Gastroesophageal sphincter (tissue), 3 donors: ENCODE measurements around the gene PTPN20.
"Not testable (repeated sequence)": the region's sequence is repeated elsewhere in the genome, so short reads cannot be mapped to it uniquely, and the experiment has no call there.

Source experiments
- EP300 ChIP-seq: sonication (generic); formaldehyde crosslinking; IDR thresholded peaks from one replicate; pipeline ENCODE4 v1.6.1; 2017; ENCODE audit warnings: antibody characterized with exemption, mild to moderate bottlenecking
- POLR2A ChIP-seq, 2 donors: fragments of 450-650 bp; IDR thresholded peaks; one replicate each; pipeline ENCODE4 v1.6.1; 2017; ENCODE audit warnings: antibody characterized with exemption in 2 of 2, mild to moderate bottlenecking in 2 of 2, moderate library complexity in 1 of 2
- POLR2AphosphoS5 ChIP-seq: sonication (generic); formaldehyde crosslinking; IDR thresholded peaks from one replicate; pipeline ENCODE4 v1.6.1; 2017; ENCODE audit warnings: antibody characterized with exemption
- TF ChIP-seq, protein P1 (sequence below), 4 experiments: fragments of 200-600 bp in 2 of 4; fragments of 450-650 bp in 2 of 4; sonication (generic) in 1 of 4; IDR thresholded peaks; one replicate each; pipeline ENCODE4 v1.5.1; 2017 to 2019; ENCODE audit warnings: antibody characterized with exemption in 4 of 4, mild to moderate bottlenecking in 2 of 4, moderate library complexity in 2 of 4

GRCh38 chr10:46907185-46908117 is 3.8 kb upstream of the PTPN20 start:
- TF ChIP-seq, protein P1, sequence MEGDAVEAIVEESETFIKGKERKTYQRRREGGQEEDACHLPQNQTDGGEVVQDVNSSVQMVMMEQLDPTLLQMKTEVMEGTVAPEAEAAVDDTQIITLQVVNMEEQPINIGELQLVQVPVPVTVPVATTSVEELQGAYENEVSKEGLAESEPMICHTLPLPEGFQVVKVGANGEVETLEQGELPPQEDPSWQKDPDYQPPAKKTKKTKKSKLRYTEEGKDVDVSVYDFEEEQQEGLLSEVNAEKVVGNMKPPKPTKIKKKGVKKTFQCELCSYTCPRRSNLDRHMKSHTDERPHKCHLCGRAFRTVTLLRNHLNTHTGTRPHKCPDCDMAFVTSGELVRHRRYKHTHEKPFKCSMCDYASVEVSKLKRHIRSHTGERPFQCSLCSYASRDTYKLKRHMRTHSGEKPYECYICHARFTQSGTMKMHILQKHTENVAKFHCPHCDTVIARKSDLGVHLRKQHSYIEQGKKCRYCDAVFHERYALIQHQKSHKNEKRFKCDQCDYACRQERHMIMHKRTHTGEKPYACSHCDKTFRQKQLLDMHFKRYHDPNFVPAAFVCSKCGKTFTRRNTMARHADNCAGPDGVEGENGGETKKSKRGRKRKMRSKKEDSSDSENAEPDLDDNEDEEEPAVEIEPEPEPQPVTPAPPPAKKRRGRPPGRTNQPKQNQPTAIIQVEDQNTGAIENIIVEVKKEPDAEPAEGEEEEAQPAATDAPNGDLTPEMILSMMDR (IDR thresholded peaks at IDR 0.05) = not testable (repeated sequence)
- TF ChIP-seq EP300; POLR2AphosphoS5; POLR2A (IDR thresholded peaks at IDR 0.05): not testable (repeated sequence)
